ENCODE measurements around the gene STAT2.
"Not testable (repeated sequence)": the region's sequence is repeated elsewhere in the genome, so short reads cannot be mapped to it uniquely, and the experiment has no call there.

Gene STAT2

GRCh38 chr12:56324206-56324605 is 35.7 kb downstream of the STAT2 start:
- no peak for DNase-seq

DNA sequence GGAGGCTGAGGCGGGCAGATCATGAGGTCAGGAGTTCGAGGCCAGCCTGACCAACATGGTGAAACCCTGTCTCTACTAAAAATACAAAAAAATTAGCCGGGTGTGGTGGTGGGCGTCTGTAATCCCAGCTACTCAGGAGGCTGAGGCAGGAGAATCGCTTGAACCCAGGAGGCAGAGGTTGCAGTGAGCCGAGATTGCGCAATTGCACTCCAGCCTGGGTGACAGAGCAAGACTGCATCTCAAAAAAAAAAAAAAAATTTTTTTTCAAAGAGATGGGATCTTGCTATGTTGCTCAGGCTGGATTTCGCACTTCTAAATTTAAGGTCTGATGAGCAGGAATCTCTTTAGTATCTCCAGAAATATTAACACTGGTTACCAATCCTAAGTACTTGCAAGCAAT is 38.3 kb downstream of the STAT2 start:
- not testable (repeated sequence) for DNase-seq

DNA sequence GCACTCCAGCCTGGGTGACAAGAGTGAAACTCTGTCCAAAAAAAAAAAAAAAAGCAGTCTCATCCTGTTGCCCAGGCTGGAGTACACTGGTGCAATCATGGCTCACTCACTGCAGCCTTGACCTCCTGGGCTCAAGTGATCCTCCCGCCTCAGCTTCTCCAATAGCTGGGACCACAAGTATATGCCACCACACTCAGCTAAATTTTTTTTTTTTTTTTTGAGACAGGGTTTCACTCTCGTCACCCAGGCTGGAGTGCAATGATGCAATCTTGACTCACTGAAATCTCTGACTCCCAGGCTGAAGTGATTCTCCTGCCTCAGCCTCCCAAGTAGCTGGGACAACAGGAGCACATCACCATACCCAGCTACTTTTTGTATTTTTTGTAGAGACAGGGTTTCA is 38.9 kb downstream of the STAT2 start:
- DNase-seq = peak; percentile 63 to 68

DNA sequence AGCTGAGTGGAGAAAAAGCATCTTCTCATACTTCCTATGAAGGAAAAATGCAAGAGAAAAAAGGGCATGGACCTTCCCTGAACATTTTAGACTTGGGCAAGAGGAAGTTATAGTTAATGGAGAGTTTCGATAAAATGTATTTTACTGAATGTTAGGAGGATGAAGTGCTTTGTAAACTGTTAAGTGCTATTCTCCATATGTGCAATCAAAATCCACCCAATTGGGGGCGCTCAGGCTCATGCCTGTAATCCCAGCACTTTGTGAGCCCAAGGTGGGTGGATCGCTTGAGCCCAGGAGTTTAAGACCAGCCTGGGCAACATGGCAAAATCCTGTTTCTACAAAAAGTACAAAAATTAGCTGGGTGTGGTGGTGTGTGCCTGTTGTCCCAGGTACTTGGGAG is 42.2 kb downstream of the STAT2 start:
- no peak for DNase-seq

DNA sequence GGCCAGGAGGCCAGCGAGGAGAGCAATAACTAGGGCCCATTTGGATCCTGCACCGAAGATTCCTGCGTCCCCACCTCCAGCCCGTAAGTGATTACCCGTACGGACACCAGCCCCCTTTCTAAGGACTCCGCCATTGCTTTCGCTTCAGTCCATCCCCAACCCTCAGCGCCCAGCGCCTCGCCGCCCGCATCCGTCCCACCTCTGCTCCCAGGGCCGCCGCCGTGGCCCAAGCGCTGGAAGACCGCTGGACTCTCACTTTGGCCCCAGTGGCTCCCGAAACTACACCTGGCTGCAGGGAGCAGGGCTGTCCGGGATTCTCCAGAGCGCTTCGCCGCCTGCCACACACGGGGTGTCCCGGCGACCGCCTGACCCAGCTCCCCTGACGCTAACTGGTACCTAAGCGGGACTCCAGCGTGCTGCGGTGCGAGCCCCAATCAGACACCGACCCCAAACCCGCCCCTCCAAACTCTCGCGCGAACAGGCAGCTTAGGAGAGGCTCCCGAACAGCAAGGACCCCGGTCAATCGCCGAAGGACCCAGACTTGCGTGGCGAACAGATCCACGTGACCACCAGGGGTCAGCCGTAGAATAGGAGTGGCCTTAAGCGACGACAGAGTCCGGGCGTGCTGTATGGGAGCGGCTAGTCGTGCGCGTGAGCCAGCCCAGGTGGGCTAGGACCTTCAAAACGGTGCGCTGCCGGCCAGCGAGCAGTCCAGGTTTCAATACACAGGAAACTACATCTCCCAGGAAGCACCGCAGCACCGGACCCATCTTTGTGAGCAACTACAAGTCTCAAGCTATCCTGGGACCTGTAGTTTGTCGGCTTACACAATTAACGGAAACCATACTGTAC is 44.1 kb downstream of the STAT2 start, which contains the start of gene CNPY2:
CNPY2 (minus strand) TSS at position 367 of the 852 bp plus-strand sequence. CDS start 771 bp downstream, outside the sequence.
- peak; percentile 92 to 94 for DNase-seq

GRCh38 chr12:56315249-56315621 is 44.7 kb downstream of the STAT2 start:
- DNase-seq = no peak

- no peak for DNase-seq
Measured at GRCh38 chr12:56311003-56311402, 48.9 kb downstream of the STAT2 start.

DNA sequence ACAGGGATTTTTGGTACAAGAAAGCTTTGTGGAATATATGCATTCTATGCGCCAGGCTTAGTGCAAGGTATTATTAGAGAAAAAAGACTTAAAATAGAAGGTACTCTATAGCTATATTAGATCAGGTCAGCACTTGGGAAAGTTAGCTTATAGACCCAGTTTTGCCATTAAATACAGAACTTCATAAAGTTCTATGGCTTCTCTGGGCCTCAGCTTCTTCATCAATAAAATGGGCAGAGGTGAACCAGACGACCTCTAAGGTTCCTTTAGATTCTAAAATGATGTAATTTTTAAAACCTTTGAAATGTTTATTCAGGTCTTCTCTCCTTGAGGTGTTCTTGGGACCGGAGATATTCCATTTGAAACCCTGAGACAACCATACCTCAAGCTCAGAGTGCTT is 51.2 kb downstream of the STAT2 start:
- no peak for DNase-seq

GRCh38 chr12:56307221-56307965 is 52.5 kb downstream of the STAT2 start:
- DNase-seq = no peak

GRCh38 chr12:56304872-56305590 is 54.9 kb downstream of the STAT2 start:
- DNase-seq = no peak

DNA sequence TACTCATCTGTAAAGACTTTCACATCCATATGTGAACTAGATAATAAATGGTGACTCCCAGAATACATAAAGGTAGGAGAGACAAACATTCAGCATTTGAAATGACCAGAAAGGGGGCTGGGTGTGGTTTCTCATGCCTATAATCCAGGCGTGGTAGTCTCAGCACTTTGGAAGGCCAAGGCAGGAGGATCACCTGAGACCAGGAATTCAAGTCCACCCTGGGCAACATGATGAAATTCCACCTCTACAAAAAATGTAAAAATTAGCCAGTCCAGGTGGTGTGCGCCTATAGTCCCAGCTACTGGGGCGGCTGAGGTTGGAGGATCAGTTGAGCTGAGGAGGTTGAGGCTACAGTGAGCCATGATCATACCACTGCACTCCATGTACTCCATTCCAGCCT is 55.6 kb downstream of the STAT2 start:
- no peak for DNase-seq

DNA sequence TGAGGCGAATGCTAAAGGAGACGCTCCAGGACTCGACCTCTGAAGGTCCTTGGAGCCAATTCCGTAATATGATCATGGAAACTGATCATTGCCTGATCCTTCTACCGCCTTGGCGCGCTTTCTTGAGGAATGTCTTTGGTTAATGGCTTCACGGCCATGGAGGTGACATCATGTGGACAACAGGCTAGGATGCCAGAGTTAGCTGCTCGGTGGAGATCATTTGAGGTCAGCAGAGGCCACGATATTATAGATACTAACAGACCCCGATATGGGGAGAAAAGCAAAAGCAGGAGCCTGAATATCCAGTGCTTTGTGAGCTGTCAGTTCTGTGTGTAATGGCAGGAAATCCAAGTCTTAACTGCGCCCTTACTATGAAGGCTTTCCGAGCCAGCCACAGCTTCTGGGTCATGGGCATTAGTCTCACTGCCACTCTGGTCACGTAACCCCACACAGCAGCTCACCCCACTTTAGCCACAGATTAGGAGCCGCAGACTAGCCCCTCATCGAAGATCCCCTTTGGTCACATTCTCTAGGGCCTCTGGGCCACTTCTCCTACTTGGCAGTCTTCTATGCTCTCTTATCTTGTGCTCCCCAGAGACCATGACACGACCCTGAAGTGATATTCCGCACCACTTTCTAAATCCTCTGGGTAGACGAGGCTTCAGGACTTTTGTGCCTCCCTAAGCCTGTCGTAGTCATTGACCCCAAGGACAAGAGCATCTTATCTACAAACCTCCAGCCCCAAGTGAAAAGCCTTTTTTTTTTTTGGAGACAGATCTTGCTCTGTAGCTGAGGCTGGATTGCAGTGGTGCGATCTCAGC is 59.1 kb downstream of the STAT2 start:
- no peak for DNase-seq

- DNase-seq = peak; percentile 99
Measured at GRCh38 chr12:56299853-56300643, 59.9 kb downstream of the STAT2 start, which contains the start of gene CS. TSS of gene CS (minus strand) at chr12:56300330. CDS start at chr12:56300201, 129 bp downstream.

- DNase-seq = peak; percentile 28 to 38
Measured at GRCh38 chr12:56299308-56299852, 60.5 kb downstream of the STAT2 start.

DNA sequence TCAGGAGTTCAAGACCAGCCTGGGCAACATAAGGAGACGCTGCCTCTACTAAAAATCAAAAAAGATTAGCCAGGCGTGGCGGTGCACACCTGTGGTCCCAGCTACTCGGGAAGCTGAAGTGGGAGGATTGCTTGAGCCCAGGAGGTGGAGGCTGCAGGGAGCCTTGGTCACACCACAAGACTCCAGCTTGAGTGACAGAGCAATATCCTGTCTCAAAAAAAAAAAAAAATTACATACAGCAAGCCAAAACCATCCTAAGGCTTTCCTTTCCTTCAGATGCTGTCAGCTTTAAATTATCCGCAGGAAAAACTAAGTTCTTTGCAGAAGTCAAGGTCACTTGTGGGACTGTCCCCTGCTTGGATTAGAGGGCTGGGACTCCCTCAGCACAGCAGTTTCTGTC is 61.1 kb downstream of the STAT2 start:
- DNase-seq = no peak

DNA sequence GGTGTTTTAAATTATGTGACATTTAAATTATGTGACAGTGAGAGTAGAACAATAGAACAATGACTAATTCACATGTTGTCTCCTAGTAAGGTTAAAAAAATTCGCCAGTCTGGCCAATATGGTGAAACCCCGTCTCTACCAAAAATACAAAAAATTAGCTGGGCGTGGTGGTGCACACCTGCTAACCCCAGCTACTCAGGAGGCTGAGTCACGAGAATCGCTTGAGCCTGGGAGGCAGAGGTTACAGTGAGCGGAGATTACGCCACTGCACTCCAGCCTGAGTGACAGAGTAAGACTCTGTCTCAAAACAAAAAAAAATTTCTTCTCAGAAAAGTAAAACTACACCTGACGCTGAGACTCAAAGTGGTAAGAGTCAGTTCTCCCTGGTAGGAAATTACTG is 62.5 kb downstream of the STAT2 start:
- DNase-seq = no peak

DNA sequence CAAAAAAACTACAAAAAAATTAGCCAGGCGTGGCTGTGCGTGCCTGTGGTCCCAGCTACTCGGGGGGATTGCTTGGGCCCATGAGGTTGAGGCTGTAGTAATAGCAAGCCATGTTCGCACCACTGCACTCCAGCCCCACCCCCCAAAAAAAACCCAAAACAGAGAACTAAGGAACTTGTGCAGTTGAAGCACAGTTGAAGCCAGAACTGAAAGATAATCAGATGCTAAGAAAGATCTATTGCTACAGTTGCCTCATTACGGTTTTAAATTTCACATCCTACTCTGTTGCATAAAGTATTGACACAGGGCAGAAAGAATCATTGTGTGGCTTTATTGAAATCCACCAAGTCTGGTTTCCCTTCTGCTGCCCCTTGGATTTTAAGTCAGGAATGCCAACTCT is 63.6 kb downstream of the STAT2 start:
- DNase-seq = peak; percentile 68 to 74

GRCh38 chr12:56293795-56294194 is 66.1 kb downstream of the STAT2 start:
- DNase-seq = no peak

All from inflammatory macrophage treated with lipopolysaccharide for 1 hour (primary cell).